ENCODE data around the gene AXL. TPM values are rescaled to one million over a fixed set of nuclear protein-coding genes. Genes with fewer than 3 reads are reported as not detected.
"Not testable (repeated sequence)": the region's sequence is repeated elsewhere in the genome, so short reads cannot be mapped to it uniquely, and the experiment has no call there.

AXL gene
- polyA plus RNA-seq, 3 donors = 2.5 to 26.0 (median 24.0) TPM

DNA sequence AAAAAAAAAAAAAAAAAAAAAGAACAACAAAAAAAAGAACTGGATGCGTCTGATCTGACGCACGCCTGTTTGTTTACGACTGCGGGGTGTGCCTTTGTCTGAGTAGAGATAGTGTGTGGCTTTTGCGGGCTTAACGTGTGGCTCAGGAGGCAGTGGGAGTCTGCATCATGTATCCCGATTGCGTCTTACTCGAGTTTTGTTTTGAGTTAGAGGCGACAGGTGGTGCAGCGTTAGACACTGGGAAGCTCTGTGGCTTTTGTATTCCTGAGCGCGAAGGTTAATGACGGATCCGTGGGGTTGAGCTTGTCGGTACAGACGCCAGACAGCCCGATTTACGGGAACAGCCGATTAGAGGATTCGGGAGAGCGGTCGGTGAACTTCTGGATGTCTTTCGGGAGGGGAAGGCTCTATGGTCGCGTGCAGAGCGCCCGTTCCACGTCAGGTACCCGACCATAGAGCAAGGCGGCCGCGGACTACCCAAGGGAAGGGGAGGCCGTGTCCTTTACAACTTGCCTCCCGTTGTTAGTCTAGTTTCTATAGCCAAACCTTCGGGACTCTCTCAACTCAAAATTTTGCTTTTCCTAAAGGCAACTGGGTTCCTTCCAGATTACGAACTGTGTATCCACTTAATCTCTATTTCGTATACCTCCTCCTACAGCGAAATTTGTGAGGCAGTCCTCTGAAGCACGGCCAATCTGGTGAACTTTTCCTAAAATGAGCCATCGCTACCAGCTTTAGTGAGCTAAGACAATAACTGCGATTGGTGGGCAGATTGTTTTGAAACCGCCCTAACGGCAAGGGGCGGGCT is 44.2 kb downstream of the AXL start:
- WGBS, 3 donors = 0 to 1% (median 0%) methylated on average over 46 of the region's 46 CpGs
- peak overlapping the region; percentile 80 for H3K27ac ChIP-seq (ENCODE audit: low read depth, low read length)

DNA sequence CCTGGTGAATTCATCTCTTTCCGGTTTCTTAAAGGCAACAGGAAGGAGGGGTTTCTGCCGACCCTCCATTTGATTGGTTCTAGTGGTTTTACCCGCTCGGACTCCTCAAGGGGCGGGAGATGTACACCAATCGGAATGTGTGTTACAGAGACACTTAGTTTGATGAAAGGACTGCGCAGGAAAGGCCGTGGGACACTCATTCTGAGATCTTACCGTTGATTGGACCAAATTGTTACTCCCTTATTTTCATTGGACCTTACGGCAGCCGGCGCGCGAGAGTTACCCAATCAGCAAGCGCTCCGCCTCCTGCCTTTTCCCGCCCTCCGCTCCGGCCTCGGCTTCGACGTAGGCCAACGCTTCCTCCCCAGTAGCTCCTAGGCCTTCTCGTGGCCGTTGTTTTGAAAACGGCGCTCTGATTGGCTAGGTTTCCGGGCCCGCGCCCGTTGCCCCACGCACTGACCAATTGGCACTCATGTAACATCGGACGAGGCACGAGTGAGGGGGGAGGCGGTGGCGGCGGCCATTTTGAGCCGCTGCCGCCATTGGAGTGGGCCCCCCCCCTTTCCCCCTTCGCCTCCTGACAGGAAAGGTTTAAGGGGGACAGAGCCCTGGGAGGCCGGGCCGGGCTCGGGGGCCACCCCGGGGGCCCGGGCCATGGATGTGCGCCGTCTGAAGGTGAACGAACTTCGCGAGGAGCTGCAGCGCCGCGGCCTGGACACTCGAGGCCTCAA is 45.0 kb downstream of the AXL start, which contains the start of gene HNRNPUL1:
HNRNPUL1 (plus strand) TSS at position 523 of the 731 bp plus-strand sequence; CDS start at position 655, 132 bp downstream.
- peak within 1 kb of the TSS; percentile 80 for H3K27ac ChIP-seq (ENCODE audit: low read depth, low read length)
- 0 to 1% (median 0%) methylated on average over 51 to 55 of the region's 55 CpGs for WGBS, 3 donors

DNA sequence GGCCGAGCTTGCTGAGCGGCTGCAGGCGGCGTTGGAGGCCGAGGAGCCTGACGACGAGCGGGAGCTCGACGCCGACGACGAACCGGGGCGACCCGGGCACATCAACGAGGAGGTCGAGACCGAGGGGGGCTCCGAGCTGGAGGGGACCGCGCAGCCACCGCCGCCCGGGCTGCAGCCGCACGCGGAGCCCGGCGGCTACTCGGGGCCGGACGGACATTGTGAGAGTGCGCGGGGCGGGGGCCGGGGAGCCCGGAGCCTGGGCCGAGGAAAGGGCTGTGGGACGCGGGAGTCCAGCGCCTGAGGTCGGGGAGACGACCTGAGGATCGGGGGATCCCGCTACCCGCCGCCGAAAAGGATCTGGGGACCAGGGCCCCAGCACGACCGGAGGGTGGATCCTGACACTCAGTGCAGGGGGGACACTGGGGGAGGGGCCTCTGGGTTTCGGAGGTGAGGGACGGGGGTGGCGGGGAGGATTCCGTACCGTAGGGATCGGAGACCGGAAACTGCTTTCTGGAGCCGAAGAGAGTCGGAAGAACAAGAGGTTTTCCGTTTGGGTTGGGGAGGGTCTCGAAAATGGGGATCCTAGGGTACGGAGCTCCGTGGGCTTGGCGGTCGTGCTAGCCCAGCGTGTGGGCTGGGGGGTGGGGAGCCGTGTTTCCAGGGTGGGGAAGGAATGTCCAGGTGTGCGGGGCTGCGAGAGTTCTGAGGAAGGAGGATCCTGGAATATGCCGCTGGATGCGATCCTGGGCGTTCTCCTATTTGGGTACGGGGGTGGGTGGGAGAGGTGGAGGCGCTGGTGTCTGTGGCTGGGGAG is 45.8 kb downstream of the AXL start:
- 0 to 1% (median 1%) methylated on average over 61 to 75 of the region's 75 CpGs for WGBS, 3 donors
- peak overlapping the region; percentile 68 for H3K27ac ChIP-seq (ENCODE audit: low read depth, low read length)

DNA sequence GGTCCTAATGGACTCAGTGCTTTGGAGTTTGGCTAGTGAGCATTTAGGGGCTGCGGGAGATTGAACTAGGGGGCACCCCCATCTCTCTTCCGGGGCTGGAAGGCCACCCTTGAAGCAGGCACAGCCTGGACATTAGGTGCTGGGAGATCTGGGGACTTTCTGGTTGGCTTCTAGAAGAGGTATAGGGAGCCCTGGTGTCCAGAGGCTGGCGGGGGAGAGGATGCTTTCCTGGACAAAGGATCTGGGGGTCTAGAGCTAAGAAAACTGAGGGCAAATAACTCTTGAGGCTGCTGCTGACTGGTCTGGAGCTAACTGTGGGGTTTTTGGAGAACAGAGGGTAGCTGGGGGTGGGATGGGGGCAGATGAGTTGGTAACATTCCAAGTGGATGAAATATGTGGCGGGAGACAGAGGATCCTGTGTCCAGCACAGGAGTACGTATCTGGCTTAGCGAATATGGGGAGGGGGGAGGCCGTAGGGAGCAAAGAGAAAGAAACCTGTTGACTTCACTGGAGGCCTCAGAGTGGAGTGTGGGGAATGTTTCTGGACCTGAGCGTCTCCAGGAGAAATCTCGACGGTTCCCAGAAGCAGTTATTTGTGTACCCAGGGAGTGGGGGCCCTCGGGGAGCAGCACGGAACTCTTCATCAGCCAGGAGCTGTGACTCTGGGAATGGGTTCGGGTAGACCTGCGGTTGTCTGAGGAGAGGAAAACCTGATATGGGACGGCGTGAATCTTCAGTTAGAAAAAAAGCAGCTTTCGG is 46.6 kb downstream of the AXL start:
- H3K27ac ChIP-seq (ENCODE audit: low read depth, low read length) = no peak overlapping the region
- WGBS, 3 donors = 10 to 21% (median 20%) methylated on average over 17 of the region's 17 CpGs

DNA sequence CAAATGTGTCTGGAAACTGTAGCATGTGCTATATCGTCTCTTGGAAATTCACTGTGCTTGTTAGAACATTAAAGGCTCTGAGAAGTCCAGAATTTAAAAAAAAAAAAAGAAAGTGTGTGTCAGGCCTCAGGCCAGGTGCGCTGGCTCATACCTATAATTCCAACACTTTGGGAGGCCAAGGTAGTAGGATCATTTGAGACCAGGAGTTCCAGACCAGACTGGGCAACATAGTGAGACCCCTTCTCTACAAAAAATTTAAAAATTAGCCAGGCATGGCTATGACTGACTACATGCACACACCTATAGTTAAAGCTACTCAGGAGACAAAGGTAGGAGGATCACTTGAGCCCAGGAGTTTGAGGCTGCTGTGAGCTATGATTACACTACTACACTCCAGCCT is 50.0 kb downstream of the AXL start:
- no peak overlapping the region for H3K27ac ChIP-seq (ENCODE audit: low read depth, low read length)
- 91 to 99% (median 94%) methylated on average over 2 of the region's 2 CpGs for WGBS, 3 donors

DNA sequence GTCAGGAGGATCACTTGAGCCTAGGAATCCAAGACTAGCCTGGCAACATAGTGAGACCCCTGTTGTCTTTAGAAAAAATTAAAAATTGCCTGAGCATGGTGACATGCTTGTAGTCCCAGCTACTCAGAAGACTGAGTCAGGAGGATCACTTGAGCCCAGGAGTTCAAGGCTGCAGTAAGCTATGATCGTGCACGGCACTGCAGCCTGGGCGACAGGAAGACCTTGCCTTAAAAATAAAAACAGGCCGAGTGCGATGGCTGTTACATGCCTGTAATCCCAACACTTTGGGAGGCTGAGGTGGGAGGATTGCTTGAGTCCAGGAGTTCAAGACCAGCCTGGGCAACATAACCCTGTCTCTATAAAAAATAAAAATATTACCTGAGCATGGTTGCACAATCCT is 50.5 kb downstream of the AXL start:
- no peak overlapping the region for H3K27ac ChIP-seq (ENCODE audit: low read depth, low read length)
- 89 to 93% (median 92%) methylated on average over 5 of the region's 5 CpGs for WGBS, 3 donors

DNA sequence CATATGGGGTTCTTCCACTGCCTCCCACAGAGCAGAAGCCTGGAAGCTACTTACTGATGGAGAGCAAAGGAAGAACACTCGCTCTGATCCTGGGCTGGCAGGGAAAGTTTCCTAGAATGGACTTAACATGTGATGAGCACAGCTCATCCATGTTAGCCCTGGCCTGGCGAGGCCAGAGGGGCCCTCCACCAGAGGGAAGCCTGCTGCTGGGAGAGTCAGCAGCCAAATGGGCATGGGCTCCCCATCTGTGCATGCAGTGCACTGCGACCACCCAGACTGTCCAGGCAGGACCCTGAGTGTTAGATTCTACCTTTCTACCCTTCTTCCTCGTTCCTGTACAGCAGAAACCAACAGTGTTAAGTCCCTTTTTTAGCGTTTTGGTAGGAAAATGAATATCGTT is 54.1 kb downstream of the AXL start:
- no peak overlapping the region for H3K27ac ChIP-seq (ENCODE audit: low read depth, low read length)
- 90 to 91% (median 90%) methylated on average over 6 of the region's 6 CpGs for WGBS, 3 donors

DNA sequence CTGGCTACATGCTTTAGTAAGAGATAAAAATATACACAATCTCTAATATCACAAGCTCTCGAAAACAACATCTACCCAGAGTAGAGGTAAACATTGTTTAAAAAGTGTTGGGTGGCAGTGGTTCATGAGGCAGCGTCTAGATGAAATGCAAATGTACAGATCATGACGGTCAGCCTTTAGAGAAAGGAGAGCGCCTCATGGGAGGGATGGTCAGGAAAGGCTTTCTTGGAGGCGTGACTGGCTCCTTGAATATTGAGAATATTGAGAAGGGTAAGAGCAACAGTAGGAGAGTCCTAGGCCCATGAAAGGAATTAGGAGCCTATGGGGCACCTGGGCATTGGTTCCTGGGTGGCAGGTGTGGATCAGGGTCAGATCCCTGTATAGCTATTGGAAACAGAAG is 55.8 kb downstream of the AXL start:
- H3K27ac ChIP-seq (ENCODE audit: low read depth, low read length) = no peak overlapping the region
- 92 to 93% (median 93%) methylated on average over 5 of the region's 5 CpGs for WGBS, 3 donors

DNA sequence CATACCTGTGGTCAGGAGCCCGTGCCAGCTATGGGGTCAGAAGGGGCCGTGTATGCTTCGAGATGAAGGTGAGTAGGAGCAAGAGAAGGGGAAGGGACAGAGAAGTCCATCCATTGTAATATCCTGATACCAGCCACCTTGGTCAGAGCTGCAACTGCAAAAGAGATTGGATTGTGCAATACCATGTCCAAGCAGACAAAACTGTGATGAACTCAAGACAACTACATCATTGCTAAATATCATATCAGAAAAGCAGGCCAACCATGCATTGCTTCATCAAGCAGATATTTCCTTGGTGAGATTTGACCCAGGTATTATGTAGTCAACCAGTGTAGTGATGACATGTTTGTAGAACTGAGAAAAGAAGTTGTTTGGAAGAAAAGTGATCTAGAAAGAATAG is 57.2 kb downstream of the AXL start:
- 47 to 64% (median 61%) methylated on average over 3 of the region's 3 CpGs for WGBS, 3 donors
- no peak overlapping the region for H3K27ac ChIP-seq (ENCODE audit: low read depth, low read length)

DNA sequence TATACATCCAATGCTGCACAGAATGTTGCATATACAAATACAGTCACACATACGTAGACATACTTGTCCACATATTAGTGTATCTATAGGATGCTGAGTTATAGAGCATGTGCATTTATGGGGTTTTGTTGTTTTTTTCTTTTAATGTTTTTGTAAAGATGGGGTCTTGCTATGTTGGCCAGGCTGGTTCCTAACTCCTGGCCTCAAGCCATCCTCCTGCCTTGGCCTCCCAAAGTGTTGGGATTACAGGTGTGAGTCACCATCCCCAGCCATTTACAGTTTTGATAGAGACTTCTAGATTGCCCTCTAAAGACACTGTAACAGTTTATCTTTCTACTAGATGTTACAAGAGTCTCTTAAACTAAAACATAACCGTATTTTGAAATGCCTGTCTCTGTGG is 59.5 kb downstream of the AXL start:
- 93 to 99% (median 95%) methylated on average over 2 of the region's 2 CpGs for WGBS, 3 donors
- no peak overlapping the region for H3K27ac ChIP-seq (ENCODE audit: low read depth, low read length)

DNA sequence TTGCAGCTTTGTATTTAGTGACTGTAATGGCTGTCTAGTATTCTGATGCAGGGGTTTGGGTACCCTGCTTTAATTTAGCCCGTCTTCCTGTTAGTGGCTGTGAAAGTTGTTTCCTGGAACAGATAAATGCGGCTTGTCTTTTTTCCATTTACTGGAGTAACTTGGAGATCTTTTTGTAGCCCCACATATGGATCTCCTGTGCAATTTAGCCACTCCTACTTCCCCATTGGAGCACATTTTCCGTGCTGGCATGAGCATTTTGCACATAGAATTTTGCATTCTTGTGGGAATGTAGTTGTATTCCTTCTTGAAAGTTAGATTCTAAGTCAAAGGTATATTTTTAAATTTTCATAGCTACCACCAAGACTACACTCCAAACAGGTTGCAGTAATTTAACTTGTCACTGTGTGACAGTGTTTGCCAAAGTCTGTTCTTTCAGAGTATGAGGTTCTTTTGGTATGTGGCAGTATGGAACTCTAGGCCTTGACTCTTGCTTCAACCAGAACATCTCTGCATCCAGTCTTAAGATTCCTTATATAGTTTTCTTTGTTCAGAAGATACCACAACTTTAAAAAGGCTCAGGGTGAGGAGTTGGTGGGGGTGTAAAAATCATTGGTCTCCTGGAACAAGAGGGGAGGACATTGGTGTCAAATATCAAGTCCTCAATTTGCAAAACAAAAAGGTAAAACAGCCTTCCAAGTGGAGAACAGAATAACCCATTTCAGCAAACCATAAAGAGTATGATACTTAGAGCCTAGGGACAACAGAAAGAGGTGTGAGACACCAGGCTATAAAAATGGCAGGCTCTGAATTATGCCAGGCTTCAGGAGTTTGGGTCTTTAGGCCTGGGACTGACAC is 69.9 kb downstream of the AXL start:
- WGBS, 3 donors = 79 to 84% (median 80%) methylated on average over 3 of the region's 3 CpGs
- no peak overlapping the region for H3K27ac ChIP-seq (ENCODE audit: low read depth, low read length)

DNA sequence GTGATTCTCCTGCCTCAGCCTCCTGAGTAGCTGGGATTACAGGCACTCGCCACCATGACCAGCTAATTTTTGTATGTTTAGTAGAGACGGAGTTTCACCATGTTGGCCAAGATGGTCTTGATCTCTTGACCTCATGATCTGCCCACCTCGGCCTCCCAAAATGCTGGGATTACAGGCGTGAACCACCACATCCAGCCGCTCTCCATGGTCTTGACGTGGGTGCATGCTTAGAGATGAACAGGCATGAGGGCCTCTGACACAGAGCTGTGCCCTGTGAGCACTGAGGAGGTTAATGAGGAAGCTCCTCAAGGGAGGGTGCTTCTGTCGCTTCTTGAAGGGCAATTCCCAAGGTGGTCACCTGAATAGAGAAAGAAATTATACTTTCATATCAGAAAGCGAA is 70.8 kb downstream of the AXL start:
- WGBS, 3 donors = 93 to 96% (median 94%) methylated on average over 8 of the region's 8 CpGs
- not testable (repeated sequence) for H3K27ac ChIP-seq (ENCODE audit: low read depth, low read length)

DNA sequence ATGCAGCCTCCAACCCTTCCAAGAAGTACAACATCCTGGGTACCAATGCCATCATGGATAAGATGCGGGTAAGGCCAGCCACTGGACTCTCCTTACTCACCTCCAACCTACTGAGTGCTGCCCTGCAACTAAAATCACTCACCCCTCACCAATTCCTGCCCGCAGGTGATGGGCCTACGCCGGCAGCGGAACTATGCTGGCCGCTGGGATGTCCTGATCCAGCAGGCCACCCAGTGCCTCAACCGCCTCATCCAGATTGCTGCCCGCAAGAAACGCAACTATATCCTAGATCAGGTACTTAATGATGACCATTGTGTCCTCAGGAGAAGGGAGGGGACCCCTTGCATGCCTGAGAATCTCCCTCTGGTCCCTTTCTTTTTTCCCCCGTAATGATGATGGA is 75.4 kb downstream of the AXL start:
- 94 to 97% (median 96%) methylated on average over 10 of the region's 10 CpGs for WGBS, 3 donors
- no peak overlapping the region for H3K27ac ChIP-seq (ENCODE audit: low read depth, low read length)

DNA sequence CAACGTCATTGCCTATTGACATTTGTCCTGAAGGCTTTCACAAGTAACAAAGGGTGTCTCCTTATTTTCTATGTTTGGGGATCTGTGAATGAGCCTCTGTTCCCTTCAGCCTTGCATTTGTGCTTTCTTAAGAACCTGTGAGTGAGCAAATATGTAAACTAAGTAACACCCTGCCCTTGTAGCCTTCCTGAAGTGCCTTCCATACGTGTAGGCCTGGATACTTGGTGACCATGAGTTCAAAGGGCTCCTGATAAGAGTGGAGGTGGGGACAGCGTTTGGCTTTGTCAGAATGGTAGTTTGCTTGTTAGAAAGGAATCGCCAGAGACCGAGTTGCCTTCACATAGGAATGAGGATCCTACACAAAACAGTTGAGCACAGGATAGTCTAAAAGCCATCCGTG is 76.5 kb downstream of the AXL start:
- 56 to 82% (median 78%) methylated on average over 6 of the region's 6 CpGs for WGBS, 3 donors
- no peak overlapping the region for H3K27ac ChIP-seq (ENCODE audit: low read depth, low read length)

DNA sequence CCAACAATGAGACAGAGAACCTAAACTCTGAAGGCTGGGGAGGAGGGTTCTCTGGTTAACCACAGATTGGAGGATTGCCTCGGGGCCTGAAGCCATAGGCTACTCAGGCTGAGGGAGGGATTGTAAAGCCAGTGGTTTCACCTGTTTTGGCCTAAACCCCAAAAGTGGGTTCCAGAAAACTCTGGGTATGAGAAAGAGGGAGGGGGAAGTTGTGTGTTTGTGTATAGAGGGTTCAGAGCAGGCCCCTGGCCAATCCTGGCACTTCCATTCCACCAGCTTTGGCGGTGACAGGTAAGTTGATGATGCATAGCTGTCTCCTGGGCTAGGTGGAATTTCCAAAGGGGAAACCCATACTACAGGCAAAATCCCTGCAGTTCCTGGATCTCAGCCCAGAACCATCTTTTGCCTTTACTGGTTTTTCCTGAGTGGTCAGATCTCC is 77.4 kb downstream of the AXL start:
- no peak overlapping the region for H3K27ac ChIP-seq (ENCODE audit: low read depth, low read length)
- 75 to 83% (median 82%) methylated on average over 2 of the region's 2 CpGs for WGBS, 3 donors

DNA sequence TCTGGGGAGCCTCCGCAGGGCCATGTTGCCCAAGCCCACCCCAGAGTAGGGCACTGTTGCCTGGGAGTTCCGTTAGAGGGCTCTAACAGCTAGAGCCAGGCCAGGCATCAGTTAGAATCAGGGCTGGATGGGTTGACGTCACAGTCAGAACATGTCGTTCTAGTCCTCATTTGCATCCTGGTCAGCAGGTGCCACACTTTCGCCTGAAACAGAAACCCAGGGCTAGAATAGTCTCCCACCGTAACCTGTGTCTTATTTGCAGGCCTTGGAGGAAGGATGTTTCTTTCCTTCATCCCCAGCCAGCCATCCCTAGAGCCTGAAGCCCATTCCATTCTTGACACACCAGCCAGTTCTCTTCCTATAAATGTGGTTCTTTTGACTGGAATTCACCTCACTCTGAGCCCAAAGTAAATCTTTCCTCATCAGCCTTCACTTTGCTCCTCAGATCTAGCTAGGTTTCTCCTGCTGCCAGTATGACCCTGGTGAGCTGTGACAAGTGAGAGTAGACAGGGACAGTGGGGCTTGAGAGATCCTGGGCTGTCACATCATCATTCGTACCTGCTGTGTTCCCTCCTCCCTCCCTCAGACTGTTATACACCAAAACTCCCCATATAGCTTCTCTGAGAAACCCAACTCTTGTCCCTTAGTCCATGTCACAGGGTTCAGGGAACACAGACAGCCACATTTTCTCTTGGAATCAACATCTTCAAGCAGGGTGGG is 78.8 kb downstream of the AXL start:
- 64 to 70% (median 67%) methylated on average over 7 of the region's 7 CpGs for WGBS, 3 donors
- H3K27ac ChIP-seq (ENCODE audit: low read depth, low read length) = peak overlapping the region; percentile 84
